HEK293T (cell line): ENCODE results near the gene MEX3C.

Source experiments
- FOXM1 ChIP-seq: fragments of 450-650 bp; IDR thresholded peaks from 2 replicates; pipeline ENCODE4 v1.6.1; 2017; ENCODE audit warnings: mild to moderate bottlenecking, borderline replicate concordance
- HDGF ChIP-seq: fragments of 450-650 bp; IDR thresholded peaks from 2 replicates; pipeline ENCODE4 v1.6.1; 2017; ENCODE audit warnings: antibody characterized with exemption, borderline replicate concordance
- SUZ12 ChIP-seq: fragments of 450-650 bp; IDR thresholded peaks from 2 replicates; pipeline ENCODE4 v1.6.1; 2016; ENCODE audit warnings: mild to moderate bottlenecking
- ZNF384 ChIP-seq: fragments of 450-650 bp; IDR thresholded peaks from 2 replicates; pipeline ENCODE4 v1.6.1; 2016

- TF ChIP-seq HDGF (no peak), SUZ12 (no peak), FOXM1 (no peak), ZNF384 (no peak)
These were observed 33.9 kb downstream of the MEX3C start for GRCh38 chr18:51163543-51163942.
